K562 (cell line): Measurements from ENCODE around the gene BCAS3. TPM values are rescaled to one million over a fixed set of nuclear protein-coding genes. Genes with fewer than 3 reads are reported as not detected.
A peak's percentile ranks its signal among the peaks of the same experiment; 100 is the strongest.

Experiments
- CBFA2T2 ChIP-seq: fragments of 450-650 bp; conservative IDR thresholded peaks from 2 replicates; pipeline ENCODE4 v1.6.1; 2017; ENCODE audit warnings: mild to moderate bottlenecking
- CCAR2 ChIP-seq: fragments of 200-400 bp; formaldehyde crosslinking; IDR thresholded peaks from 2 replicates; pipeline ENCODE4 v1.6.1; 2017; ENCODE audit warnings: mild to moderate bottlenecking, low read depth, low read length
- MCM2 ChIP-seq: fragments of 450-650 bp; IDR thresholded peaks from 2 replicates; pipeline ENCODE4 v1.6.1; 2017; ENCODE audit warnings: low read depth, mild to moderate bottlenecking
- MTA2 ChIP-seq: fragments of 450-650 bp; IDR thresholded peaks from 2 replicates; pipeline ENCODE4 v1.6.1; 2016; ENCODE audit warnings: low read depth
- RAD51 ChIP-seq: fragments of 450-650 bp; IDR thresholded peaks from 2 replicates; pipeline ENCODE4 v1.7.1; 2016; ENCODE audit warnings: low read depth, mild to moderate bottlenecking, borderline replicate concordance
- SRSF3 ChIP-seq: fragments of 200-400 bp; formaldehyde crosslinking; IDR thresholded peaks from 2 replicates; pipeline ENCODE4 v1.6.1; 2016; ENCODE audit warnings: mild to moderate bottlenecking, low read length, moderate library complexity; ENCODE audit not compliant: insufficient read depth
- USF1 ChIP-seq: sonication (generic); formaldehyde crosslinking; IDR thresholded peaks from 2 replicates; pipeline ENCODE4 v1.9.0; 2022; ENCODE audit warnings: mild to moderate bottlenecking, missing genetic modification reagents
- XRCC5 ChIP-seq: fragments of 200-400 bp; formaldehyde crosslinking; IDR thresholded peaks from 2 replicates; pipeline ENCODE4 v1.6.1; 2017; ENCODE audit warnings: low read depth, mild to moderate bottlenecking, low read length
- ZNF232 ChIP-seq: sonication (generic); formaldehyde crosslinking; IDR thresholded peaks from 2 replicates; pipeline ENCODE4 v1.8.0; 2022; ENCODE audit warnings: mild to moderate bottlenecking, missing genetic modification reagents
- ZNF76 ChIP-seq: fragments of 250-450 bp; sonication (Bioruptor Pico); IDR thresholded peaks from 2 replicates; pipeline ENCODE4 v1.4.0; 2020; ENCODE audit warnings: mild to moderate bottlenecking, moderate library complexity, borderline replicate concordance
- polyA plus RNA-seq, 8 experiments: library from polyadenylated mRNA; depleted of rRNA in 4 of 8; stranded (reverse) in 5 of 8; unstranded in 3 of 8; fragments of >200 nt; fragmentation: Nextera tagmentation in 2 of 8; fragmentation: Illumina TruSeq in 1 of 8; extraction: Ambion mirVana in 2 of 8; extraction: Trizol in 1 of 8; gene quantifications; 2 replicates each; pipeline versions ENCODE4 v1.2.1 to v1.2.3, GENCODE V29; 2011 to 2014; ENCODE audit warnings: inconsistent platforms in 1 of 8, missing spikeins in 1 of 8
- total RNA-seq, 7 experiments: library from RNA; depleted of rRNA in 6 of 7; stranded (reverse); fragments of >200 nt in 6 of 7; fragmentation: Illumina TruSeq in 2 of 7; extraction: Trizol in 2 of 7; gene quantifications; 2 replicates each; pipeline versions ENCODE4 v1.2.1 to v1.2.3, GENCODE V29; 2011 to 2021; ENCODE audit warnings: low replicate concordance in 1 of 7
- TF ChIP-seq, protein P1 (sequence below): fragments of 450-650 bp; IDR thresholded peaks from 2 replicates; pipeline ENCODE4 v1.7.0; 2016; ENCODE audit warnings: borderline replicate concordance
- TF ChIP-seq, protein P2 (sequence below): sonication (generic); formaldehyde crosslinking; IDR thresholded peaks from 2 replicates; pipeline ENCODE4 v1.5.0; 2020; ENCODE audit warnings: missing genetic modification reagents
- TF ChIP-seq, protein P3 (sequence below): fragments of 450-650 bp; IDR thresholded peaks from 2 replicates; pipeline ENCODE4 v1.6.1; 2018; ENCODE audit not compliant: partially characterized antibody
- TF ChIP-seq, protein P4 (sequence below): fragments of 250-450 bp; sonication (Bioruptor Pico); IDR thresholded peaks from 2 replicates; pipeline ENCODE4 v1.5.0; 2020; ENCODE audit warnings: mild to moderate bottlenecking

Gene BCAS3
- total and polyA plus RNA-seq, 9 of the 15 experiments (the other 6 are each of a cell fraction or from before 2014, with no cell fraction given) = 1.9 to 5.5 (median 3.5) TPM

DNA sequence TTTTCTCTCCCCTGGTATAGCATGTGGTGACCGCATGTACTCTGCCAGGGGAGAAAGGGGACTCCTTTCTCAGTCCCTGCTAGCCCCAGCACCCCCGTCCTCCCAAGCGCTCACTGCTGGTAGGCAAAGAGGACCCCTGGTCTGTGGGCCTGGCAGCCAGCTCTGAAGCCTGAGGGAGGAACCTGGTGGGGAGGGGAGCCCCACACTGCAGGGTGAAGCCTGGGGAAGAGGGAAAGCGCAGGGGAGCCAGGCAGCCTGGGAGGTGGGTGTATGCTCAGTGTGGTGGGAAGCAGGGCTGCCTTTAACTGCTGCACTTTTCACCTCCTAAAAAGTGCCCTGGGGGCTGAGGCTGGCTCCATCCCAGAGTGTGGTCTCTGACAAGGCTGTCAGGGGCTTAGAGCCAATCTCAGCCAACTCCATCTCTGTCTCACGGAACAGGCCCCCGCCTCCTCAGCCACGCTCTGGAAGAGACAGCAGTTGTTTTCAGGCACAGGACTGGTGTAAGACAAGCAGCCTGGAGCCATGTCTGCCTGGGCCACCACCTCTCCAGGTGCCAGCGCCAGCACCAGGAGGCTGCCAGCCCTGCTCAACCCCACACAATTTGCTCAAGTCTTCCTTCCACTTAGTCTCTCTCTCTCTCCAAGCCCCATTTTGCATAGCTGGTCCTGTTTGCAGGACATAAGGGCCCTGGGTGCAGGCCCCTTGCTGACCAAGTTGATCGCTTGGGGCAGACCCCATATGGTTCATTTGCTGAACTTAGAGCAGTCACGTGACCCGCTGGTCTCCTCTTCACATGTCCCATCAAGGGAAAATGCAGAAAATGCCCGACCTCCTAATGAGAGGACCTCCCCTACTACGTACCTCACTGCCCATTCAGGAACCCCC, 707.3 kb downstream of the BCAS3 start (continued):
- TF ChIP-seq, protein P1, sequence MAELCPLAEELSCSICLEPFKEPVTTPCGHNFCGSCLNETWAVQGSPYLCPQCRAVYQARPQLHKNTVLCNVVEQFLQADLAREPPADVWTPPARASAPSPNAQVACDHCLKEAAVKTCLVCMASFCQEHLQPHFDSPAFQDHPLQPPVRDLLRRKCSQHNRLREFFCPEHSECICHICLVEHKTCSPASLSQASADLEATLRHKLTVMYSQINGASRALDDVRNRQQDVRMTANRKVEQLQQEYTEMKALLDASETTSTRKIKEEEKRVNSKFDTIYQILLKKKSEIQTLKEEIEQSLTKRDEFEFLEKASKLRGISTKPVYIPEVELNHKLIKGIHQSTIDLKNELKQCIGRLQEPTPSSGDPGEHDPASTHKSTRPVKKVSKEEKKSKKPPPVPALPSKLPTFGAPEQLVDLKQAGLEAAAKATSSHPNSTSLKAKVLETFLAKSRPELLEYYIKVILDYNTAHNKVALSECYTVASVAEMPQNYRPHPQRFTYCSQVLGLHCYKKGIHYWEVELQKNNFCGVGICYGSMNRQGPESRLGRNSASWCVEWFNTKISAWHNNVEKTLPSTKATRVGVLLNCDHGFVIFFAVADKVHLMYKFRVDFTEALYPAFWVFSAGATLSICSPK = no peak
- TF ChIP-seq XRCC5 (no peak), CCAR2 (no peak), MCM2 (no peak), CBFA2T2 (peak; percentile 29), ZNF76 (CRISPR knock-in tag) (no peak), ZNF232 (CRISPR knock-in tag) (no peak), MTA2 (no peak), USF1 (CRISPR knock-in tag) (peak; percentile 28; the same call in 1 of the 2 replicates), SRSF3 (no peak), RAD51 (peak; percentile 72)
- TF ChIP-seq, protein P2, sequence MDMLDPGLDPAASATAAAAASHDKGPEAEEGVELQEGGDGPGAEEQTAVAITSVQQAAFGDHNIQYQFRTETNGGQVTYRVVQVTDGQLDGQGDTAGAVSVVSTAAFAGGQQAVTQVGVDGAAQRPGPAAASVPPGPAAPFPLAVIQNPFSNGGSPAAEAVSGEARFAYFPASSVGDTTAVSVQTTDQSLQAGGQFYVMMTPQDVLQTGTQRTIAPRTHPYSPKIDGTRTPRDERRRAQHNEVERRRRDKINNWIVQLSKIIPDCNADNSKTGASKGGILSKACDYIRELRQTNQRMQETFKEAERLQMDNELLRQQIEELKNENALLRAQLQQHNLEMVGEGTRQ (CRISPR knock-in tag) = peak; percentile 59
- TF ChIP-seq, protein P3, sequence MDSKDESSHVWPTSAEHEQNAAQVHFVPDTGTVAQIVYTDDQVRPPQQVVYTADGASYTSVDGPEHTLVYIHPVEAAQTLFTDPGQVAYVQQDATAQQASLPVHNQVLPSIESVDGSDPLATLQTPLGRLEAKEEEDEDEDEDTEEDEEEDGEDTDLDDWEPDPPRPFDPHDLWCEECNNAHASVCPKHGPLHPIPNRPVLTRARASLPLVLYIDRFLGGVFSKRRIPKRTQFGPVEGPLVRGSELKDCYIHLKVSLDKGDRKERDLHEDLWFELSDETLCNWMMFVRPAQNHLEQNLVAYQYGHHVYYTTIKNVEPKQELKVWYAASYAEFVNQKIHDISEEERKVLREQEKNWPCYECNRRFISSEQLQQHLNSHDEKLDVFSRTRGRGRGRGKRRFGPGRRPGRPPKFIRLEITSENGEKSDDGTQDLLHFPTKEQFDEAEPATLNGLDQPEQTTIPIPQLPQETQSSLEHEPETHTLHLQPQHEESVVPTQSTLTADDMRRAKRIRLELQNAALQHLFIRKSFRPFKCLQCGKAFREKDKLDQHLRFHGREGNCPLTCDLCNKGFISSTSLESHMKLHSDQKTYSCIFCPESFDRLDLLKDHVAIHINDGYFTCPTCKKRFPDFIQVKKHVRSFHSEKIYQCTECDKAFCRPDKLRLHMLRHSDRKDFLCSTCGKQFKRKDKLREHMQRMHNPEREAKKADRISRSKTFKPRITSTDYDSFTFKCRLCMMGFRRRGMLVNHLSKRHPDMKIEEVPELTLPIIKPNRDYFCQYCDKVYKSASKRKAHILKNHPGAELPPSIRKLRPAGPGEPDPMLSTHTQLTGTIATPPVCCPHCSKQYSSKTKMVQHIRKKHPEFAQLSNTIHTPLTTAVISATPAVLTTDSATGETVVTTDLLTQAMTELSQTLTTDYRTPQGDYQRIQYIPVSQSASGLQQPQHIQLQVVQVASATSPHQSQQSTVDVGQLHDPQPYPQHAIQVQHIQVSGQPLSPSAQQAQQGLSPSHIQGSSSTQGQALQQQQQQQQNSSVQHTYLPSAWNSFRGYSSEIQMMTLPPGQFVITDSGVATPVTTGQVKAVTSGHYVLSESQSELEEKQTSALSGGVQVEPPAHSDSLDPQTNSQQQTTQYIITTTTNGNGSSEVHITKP = no peak
- TF ChIP-seq, protein P4, sequence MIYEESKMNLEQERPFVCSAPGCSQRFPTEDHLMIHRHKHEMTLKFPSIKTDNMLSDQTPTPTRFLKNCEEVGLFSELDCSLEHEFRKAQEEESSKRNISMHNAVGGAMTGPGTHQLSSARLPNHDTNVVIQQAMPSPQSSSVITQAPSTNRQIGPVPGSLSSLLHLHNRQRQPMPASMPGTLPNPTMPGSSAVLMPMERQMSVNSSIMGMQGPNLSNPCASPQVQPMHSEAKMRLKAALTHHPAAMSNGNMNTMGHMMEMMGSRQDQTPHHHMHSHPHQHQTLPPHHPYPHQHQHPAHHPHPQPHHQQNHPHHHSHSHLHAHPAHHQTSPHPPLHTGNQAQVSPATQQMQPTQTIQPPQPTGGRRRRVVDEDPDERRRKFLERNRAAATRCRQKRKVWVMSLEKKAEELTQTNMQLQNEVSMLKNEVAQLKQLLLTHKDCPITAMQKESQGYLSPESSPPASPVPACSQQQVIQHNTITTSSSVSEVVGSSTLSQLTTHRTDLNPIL (CRISPR knock-in tag) = no peak
